ENCODE data around the gene PRSS50.
"Not testable (repeated sequence)": the region's sequence is repeated elsewhere in the genome, so short reads cannot be mapped to it uniquely, and the experiment has no call there.

The PRSS50 gene

GRCh38 chr3:46708401-46709156 is 9.1 kb downstream of the PRSS50 start:
- DNase-seq, result no peak

DNA sequence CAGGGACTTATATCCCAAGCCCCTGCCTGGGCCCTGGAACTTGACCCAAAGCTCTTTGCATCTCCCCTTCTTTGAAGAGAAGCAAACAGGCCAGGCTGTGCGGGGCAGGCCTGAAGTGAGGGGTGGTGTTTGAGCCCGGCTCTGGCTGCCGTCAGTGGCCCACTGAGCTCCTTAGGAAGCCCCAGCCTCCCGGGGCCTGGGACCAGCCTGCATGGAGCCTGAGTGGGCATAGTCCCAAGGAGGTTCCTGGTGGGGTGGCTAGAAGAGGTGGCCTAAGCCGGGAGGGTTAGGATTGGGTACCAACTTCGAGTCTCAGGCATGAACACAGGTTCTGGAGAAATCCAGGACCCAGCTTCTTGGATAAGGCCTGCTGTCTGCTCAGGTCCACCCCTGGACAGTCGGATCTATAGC is 10.1 kb downstream of the PRSS50 start:
- DNase-seq, result no peak

- DNase-seq, result no peak
Observed at GRCh38 chr3:46706771-46707582, 10.7 kb downstream of the PRSS50 start.

DNA sequence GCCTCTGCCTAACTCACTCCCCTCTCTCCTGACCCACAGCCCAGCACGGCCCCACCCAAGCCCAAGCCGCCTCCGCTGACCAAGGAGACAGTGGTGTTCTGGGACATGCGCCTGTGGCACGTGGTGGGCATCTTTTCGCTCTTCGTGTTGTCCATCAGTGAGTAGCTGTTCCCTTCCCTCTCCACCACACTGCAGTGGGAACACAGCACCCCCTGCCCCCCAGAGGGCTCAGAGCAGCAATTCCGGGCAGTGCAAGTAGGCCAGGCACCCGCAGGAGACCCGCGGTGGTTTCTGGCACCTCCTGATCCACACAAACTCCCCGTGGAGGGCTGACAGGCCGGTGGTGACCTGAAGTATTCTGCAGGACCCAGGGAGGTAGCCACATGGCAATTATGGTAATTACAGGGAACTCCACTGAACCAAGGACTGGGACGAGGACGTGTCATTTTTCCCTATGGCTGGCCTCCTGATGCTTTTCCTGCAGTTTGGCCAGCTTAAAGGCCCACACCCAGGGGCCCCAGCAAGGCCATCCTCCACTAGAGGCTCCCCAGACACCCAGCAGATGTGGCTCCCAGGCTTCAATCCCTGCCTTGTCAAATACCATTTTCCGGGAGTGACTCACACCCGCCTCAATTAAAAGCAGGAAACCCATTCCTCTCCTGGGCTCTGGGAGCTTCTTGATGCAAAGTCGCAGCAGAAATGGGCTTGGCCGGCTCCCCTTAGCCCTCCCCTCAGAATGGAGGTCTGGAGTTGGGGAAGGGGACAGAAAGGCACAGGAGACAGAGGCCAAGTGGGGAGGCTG is 11.7 kb downstream of the PRSS50 start:
- DNase-seq, result no peak

- DNase-seq, result peak; percentile 56 to 66
Observed at GRCh38 chr3:46705022-46705530, 12.6 kb downstream of the PRSS50 start.

- not testable (repeated sequence) for DNase-seq
Observed at GRCh38 chr3:46704346-46704745, 13.3 kb downstream of the PRSS50 start.

- DNase-seq, result no peak
Observed at GRCh38 chr3:46703013-46703520, 14.6 kb downstream of the PRSS50 start.

DNA sequence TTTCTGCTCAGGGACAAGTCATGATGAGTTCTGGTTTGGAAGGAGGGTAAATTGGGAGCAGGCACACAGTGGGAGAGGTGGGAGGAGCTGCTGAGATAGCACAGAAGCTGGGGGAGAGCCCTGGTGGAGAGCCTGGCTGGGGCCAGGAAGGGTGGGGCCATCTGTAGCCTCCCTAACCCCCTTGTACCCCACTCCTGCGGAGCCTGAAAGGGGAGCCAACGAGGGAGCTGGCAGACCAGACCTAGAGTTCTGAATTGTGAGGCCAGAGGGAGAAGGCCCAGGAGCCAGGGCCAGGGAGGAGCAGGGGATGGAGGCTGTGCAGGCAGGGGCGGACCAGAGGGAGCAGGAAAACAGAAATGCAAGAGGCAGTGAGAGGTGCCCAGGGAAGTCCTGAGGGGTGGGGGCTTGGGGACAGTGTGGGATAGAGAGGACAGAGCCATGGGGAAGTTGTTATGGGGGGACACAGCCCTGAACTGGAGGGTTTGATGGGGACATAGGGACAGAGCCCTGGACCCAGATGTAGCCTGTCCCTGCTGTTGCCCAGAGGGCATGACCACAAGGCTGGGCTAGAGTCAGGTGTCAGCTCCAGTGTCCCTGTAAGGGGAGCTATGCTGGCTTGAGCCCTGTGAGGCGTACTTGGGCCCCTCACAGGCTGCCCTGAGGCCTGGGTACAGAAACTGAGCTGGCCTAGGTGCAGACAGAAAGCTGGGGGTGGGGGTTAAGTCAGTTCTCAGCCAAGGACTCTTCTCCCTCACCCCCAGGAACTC is 15.2 kb downstream of the PRSS50 start:
- DNase-seq, result no peak

- no peak for DNase-seq
Observed at GRCh38 chr3:46701181-46701939, 16.3 kb downstream of the PRSS50 start, which contains the start of gene TMIE. TMIE (plus strand) TSS chr3:46701392; CDS start chr3:46701488, 96 bp downstream.

GRCh38 chr3:46700772-46701171 is 16.9 kb downstream of the PRSS50 start:
- no peak for DNase-seq

DNA sequence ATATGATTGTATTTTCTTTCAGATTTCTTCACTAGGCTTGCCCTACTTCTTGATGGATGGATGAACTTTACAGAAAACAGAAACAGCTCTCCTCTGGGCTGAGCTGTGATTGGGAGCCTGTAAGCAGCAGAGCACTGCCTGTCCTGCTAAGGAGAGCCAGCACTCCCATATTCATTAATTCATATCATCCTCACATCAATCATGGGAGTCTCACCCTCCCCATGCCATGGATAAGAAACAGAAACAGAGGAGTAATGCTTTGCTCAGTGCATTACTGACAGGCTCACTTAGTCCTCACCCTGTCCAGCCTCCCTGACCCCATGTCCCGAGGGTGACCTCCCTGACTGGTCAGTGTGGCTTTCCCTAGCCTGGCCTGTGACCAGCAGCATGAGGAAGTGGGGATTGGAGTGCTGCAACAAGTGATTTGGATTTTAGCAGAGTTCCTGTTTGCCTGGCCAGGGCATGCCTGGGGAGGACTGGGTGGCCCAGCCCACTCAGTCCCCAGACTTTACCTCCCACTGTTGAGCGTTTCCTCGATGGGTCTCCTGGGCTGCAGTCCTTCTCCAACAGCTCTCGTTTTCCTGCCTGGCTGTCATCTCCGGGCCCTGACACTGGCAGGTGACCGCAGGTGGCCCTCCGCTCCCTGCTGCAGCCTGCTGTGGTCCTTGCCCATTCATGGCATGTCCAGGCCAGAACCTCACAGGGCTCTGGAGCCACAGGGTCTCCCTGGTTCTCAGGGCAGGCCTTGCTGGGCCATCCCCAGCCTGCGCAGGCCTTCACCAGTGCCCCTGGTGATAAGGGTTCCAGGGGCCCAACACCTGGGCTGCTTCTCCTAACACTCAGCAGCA is 17.8 kb downstream of the PRSS50 start:
- no peak for DNase-seq

- DNase-seq, result no peak
Observed at GRCh38 chr3:46695962-46696894, 21.4 kb downstream of the PRSS50 start.

DNA sequence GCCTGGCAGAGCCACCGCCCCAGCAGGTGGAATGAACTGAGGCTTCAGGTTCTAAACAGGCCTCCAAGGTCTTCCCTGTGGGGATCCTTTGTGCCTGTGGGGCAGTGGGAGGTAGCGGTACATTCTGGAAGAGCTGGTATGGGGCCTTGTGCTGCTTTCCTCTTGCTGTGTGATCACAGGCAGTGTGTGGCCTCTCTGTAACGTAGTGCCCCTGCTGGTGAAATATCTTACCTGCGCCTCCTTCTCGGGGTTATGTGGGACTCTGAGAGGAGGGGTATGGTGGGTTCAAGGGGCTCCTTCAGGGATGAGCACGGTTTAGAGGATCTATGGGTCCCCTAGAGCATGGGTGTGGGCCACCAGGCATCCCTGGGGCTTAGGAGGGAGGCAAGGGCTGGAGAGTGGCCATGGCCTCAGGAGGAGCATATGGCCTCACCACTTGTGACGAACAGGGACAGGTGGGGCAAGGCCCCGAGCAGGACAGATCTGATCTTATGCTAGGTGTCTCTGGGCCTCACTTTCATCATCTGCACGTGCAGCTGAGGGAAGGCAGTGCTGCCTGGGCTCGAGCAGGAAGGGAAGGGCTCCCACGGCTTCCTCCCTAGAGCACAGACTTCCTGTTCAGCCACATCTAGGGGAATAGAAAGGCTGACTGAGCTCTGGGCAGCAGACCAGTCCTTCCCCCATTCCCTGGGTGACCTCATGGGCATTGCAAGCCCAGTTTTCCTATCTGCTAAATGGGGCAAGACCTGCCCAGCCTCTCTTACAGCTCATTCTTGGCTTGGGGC is 22.3 kb downstream of the PRSS50 start:
- peak; percentile 41 to 57 for DNase-seq

- DNase-seq, result no peak
Observed at GRCh38 chr3:46694520-46694919, 23.1 kb downstream of the PRSS50 start.

GRCh38 chr3:46693892-46694226 is 23.8 kb downstream of the PRSS50 start:
- peak; percentile 53 to 59 for DNase-seq

GRCh38 chr3:46693038-46693891 is 24.4 kb downstream of the PRSS50 start, which contains the start of gene ALS2CL:
ALS2CL (minus strand) TSS chr3:46693679; CDS start chr3:46689440, 4,239 bp downstream.
- peak; percentile 69 to 76 for DNase-seq

DNA sequence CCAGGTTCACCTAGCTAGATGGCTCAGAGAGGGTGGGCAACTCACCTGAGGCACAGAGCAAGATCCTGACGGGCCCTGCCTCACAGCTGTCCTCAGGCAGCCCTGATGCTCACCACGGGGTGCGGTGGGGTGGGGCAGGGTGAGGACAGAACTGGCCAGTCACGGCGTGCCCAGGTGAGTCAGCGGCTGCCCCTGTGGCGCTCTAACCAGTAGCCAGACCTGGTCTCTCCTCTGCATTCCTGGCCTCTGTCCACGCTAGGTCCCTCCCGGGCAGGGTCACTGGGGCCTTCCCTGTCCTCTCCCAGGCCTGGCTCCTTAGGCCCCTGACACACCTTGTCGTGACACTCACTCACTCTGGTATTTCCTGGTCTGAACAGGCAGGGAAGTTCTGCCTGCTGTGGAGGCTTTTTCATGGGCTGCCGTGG is 25.1 kb downstream of the PRSS50 start:
- DNase-seq, result no peak

All from activated CD4-positive, alpha-beta T cell treated with anti-CD3 and anti-CD28 coated beads for 4 hours (primary cell).